Sigmoid colon (tissue), 4 donors: ENCODE data around the gene C1orf21.

ENCODE experiments used
- POLR2A ChIP-seq, 2 donors: fragments of 450-650 bp; IDR thresholded peaks; one replicate each; pipeline ENCODE4 v1.6.1; 2016; ENCODE audit warnings: antibody characterized with exemption in 2 of 2, mild to moderate bottlenecking in 2 of 2, moderate library complexity in 2 of 2
- POLR2AphosphoS5 ChIP-seq, 4 donors: sonication (generic); formaldehyde crosslinking; IDR thresholded peaks; one replicate each; pipeline ENCODE4 v1.6.1; 2017; ENCODE audit warnings: antibody characterized with exemption in 4 of 4
- TF ChIP-seq, protein P1 (sequence below), 4 experiments: fragments of 450-650 bp in 3 of 4; fragments of 200-600 bp in 1 of 4; IDR thresholded peaks; one replicate each; pipeline ENCODE4 v1.5.1; 2016 to 2019; ENCODE audit warnings: antibody characterized with exemption in 4 of 4, mild to moderate bottlenecking in 3 of 4, moderate library complexity in 2 of 4

DNA sequence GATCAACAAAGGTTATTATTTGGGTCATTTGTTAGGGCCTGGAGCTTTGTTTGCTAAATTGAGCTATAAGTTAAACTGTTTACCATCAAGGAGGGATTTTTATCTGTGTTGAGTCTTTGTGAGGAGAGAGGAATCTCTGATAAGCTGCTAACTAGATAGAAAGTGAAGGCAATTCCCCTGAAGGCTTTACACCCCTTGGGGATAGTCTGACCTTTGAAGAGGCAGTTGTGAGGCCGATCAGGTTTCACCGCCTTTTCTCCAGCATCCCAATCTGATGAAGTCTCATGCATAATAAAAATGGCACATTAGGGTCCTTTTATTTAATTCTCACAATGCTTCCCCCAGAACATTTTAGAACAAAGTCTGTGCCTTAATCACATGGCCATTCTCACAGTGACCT is 21.8 kb downstream of the C1orf21 start:
- TF ChIP-seq, protein P1, sequence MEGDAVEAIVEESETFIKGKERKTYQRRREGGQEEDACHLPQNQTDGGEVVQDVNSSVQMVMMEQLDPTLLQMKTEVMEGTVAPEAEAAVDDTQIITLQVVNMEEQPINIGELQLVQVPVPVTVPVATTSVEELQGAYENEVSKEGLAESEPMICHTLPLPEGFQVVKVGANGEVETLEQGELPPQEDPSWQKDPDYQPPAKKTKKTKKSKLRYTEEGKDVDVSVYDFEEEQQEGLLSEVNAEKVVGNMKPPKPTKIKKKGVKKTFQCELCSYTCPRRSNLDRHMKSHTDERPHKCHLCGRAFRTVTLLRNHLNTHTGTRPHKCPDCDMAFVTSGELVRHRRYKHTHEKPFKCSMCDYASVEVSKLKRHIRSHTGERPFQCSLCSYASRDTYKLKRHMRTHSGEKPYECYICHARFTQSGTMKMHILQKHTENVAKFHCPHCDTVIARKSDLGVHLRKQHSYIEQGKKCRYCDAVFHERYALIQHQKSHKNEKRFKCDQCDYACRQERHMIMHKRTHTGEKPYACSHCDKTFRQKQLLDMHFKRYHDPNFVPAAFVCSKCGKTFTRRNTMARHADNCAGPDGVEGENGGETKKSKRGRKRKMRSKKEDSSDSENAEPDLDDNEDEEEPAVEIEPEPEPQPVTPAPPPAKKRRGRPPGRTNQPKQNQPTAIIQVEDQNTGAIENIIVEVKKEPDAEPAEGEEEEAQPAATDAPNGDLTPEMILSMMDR (IDR thresholded peaks at IDR 0.05): no peak
- no peak for TF ChIP-seq POLR2A (IDR thresholded peaks at IDR 0.05)
- no peak for TF ChIP-seq POLR2AphosphoS5 (IDR thresholded peaks at IDR 0.05)
